AG04450 (cell line): ENCODE measurements around the gene LRRC2. TPM values are rescaled to one million over a fixed set of nuclear protein-coding genes. Genes with fewer than 3 reads are reported as not detected.
"Not testable (repeated sequence)": the region's sequence is repeated elsewhere in the genome, so short reads cannot be mapped to it uniquely, and the experiment has no call there.

ENCODE experiments used
- CTCF ChIA-PET: fragments of 300-600, 350-600 bp; formaldehyde crosslinking; extraction: SDS; loops from one replicate; lab custom pipeline; 2022; ENCODE audit warnings: antibody characterized with exemption, inconsistent platforms; lab: Charles Lee
- POLR2A ChIA-PET: fragments of 350-600 bp; formaldehyde crosslinking; extraction: SDS; loops from one replicate; lab custom pipeline; 2021; ENCODE audit warnings: antibody characterized with exemption, inconsistent platforms; lab: Yijun Ruan, JAX
- DNase-seq: peaks from one replicate; pipeline ENCODE4 v3.0.0-alpha.2; 2011; ENCODE audit warnings: low read depth, low spot score
- H3K27ac ChIP-seq: one replicate; pipeline ENCODE4 v1.5.1; 2012; ENCODE audit warnings: low read depth, low read length, control low read depth
- H3K27me3 ChIP-seq: one replicate; pipeline ENCODE4 v1.6.0; 2012; ENCODE audit warnings: low read length; ENCODE audit not compliant: control insufficient read depth, insufficient read depth
- H3K4me3 ChIP-seq: 2 replicates; pipeline ENCODE4 v1.5.1; 2011; ENCODE audit warnings: mild to moderate bottlenecking, low read depth, low read length, control low read depth
- H3K9me3 ChIP-seq: 2 replicates; pipeline ENCODE4 v1.5.1; 2012; ENCODE audit warnings: low read length; ENCODE audit not compliant: control insufficient read depth, insufficient read depth
- CTCF ChIP-seq: IDR thresholded peaks from 2 replicates; pipeline ENCODE4 v1.5.1; 2011; ENCODE audit warnings: low read depth, low read length, control low read depth, inconsistent platforms
- polyA plus RNA-seq: library from polyadenylated mRNA; depleted of rRNA; stranded (reverse); fragments of >200 nt; gene quantifications from 2 replicates; pipeline ENCODE4 v1.2.3, GENCODE V29; 2011

The LRRC2 gene
- polyA plus RNA-seq, 1 experiment, result 4.2 TPM

- no peak overlapping the region for H3K27ac ChIP-seq
- DNase-seq, result no peak
- ChIA-PET POLR2A (no interaction called here), CTCF (no interaction called here)
- peaks cover 54% of the 10 kb centered on the region for H3K27me3 ChIP-seq
- H3K9me3 ChIP-seq, result no peaks in the 10 kb centered on the region; the same call in 1 of the 2 replicates
- no peak for TF ChIP-seq CTCF
- no peak overlapping the region for H3K4me3 ChIP-seq
Observed at GRCh38 chr3:46580675-46581074, 14.6 kb upstream of the LRRC2 start.

DNA sequence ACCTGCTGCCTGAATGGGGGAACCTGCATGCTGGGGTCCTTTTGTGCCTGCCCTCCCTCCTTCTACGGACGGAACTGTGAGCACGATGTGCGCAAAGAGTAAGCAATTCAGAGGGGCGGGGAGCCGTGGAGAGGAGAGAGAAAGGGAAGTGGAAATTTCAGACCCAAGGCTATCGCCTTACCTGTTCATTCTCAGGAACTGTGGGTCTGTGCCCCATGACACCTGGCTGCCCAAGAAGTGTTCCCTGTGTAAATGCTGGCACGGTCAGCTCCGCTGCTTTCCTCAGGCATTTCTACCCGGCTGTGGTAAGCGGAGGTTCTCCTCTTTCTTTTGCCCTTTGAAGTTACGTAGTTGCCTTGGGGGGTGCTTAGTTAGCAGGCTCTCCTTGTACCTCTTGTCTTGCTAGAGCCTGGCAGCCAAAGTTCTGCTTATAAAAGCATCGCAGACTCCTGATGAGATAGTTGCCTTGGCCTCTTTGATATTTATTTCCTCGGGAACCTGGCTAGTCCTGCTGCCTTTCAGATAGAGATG lies 13.7 kb upstream of the LRRC2 start:
- POLR2A ChIA-PET, result no interaction called here
- no peak for TF ChIP-seq CTCF
- no peak for DNase-seq
- Histone ChIP-seq H3K9me3 (no peaks in the 10 kb centered on the region; the same call in 1 of the 2 replicates), H3K27me3 (peaks cover 56% of the 10 kb centered on the region), H3K4me3 (no peak overlapping the region), H3K27ac (no peak overlapping the region)
- CTCF ChIA-PET, result no interaction called here

GRCh38 chr3:46578973-46579755 lies 13.1 kb upstream of the LRRC2 start:
- no peak overlapping the region for H3K27ac ChIP-seq
- no peak for DNase-seq

DNA sequence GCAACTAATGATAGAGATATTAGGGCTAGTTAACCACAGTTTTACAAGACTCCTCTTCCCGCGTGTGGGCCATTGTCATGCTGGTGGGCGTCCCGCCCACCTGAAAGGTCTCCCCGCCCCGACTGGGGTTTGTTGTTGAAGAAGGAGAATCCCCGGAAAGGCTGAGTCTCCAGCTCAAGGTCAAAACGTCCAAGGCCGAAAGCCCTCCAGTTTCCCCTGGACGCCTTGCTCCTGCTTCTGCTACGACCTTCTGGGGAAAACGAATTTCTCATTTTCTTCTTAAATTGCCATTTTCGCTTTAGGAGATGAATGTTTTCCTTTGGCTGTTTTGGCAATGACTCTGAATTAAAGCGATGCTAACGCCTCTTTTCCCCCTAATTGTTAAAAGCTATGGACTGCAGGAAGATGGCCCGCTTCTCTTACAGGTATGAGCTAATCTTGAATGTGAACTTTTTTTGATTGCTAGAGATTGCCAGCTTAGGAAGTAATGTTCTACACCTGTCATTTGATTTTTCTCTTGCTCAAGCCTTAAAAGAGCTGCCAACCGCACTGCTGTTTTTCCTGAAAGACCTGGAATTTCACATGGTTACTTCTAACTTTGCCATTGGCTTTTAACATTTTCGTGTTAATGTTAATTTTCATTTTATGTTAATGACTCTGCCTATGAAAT lies 11.6 kb upstream of the LRRC2 start:
- H3K27ac ChIP-seq, DNase-seq, CTCF ChIA-PET, H3K9me3 ChIP-seq, POLR2A ChIA-PET, H3K4me3 ChIP-seq: not testable (repeated sequence)
- peaks cover 55% of the 10 kb centered on the region for H3K27me3 ChIP-seq

More at GRCh38 chr3:46578973-46579755, 13.1 kb upstream of the LRRC2 start:
- Histone ChIP-seq H3K4me3 (no peak overlapping the region), H3K9me3 (no peaks in the 10 kb centered on the region; the same call in 1 of the 2 replicates), H3K27me3 (peaks cover 51% of the 10 kb centered on the region)
- ChIA-PET CTCF (no interaction called here), POLR2A (no interaction called here)
- TF ChIP-seq CTCF, result no peak

GRCh38 chr3:46576879-46577278 lies 10.8 kb upstream of the LRRC2 start:
- Histone ChIP-seq H3K4me3 (no peak overlapping the region), H3K27ac (no peak overlapping the region), H3K9me3 (no peaks in the 10 kb centered on the region; the same call in 1 of the 2 replicates), H3K27me3 (peaks cover 50% of the 10 kb centered on the region)
- no peak for DNase-seq
- TF ChIP-seq CTCF, result no peak
- CTCF ChIA-PET, result no interaction called here
- POLR2A ChIA-PET, result no interaction called here
